NB4 (cell line): ENCODE results near the gene UBE2D2.

Experiments used
- CTCF ChIP-seq: IDR thresholded peaks from one replicate; pipeline ENCODE4 v1.5.1; 2012; ENCODE audit warnings: low read depth, low read length
- MAX ChIP-seq: IDR thresholded peaks from 2 replicates; pipeline ENCODE4 v1.6.1; 2011; ENCODE audit warnings: low read depth, low read length
- MYC ChIP-seq: IDR thresholded peaks from 2 replicates; pipeline ENCODE4 v1.6.1; 2011; ENCODE audit warnings: low read depth, low read length
- POLR2A ChIP-seq: IDR thresholded peaks from 2 replicates; pipeline ENCODE4 v1.6.1; 2011; ENCODE audit warnings: mild to moderate bottlenecking; ENCODE audit not compliant: insufficient read length; ENCODE audit errors: extremely low read depth

- no peak for TF ChIP-seq CTCF
- no peak for TF ChIP-seq MAX
- TF ChIP-seq POLR2A, result no peak
- no peak for TF ChIP-seq MYC
Measured at GRCh38 chr5:139543423-139543991, 17.6 kb upstream of the UBE2D2 start.
